Lung microvascular endothelial cell (primary cell): ENCODE results near the gene KBTBD3. TPM values are rescaled to one million over a fixed set of nuclear protein-coding genes. Genes with fewer than 3 reads are reported as not detected.
"Not testable (repeated sequence)": the region's sequence is repeated elsewhere in the genome, so short reads cannot be mapped to it uniquely, and the experiment has no call there.

Source experiments
- DNase-seq, 2 donors: peaks; one replicate each; pipeline versions ENCODE4 v3.0.0 to v3.0.0-alpha.2; 2010; ENCODE audit warnings: low read depth in 2 of 2
- total RNA-seq: library from RNA; depleted of rRNA; stranded (reverse); fragments of >200 nt; gene quantifications from 2 replicates; pipeline ENCODE4 v1.2.1, GENCODE V29; 2014

The KBTBD3 gene
- total RNA-seq, 1 donor from 2014 or later: 4.4 TPM

- no peak for DNase-seq
These were observed 65.7 kb downstream of the KBTBD3 start for GRCh38 chr11:106011481-106011880.

GRCh38 chr11:106003094-106003493 lies 74.1 kb downstream of the KBTBD3 start:
- DNase-seq: not testable (repeated sequence)

GRCh38 chr11:106001304-106002012 lies 75.7 kb downstream of the KBTBD3 start:
- DNase-seq: no peak

Other genes starting within 250 kb of the KBTBD3 start
- gene MSANTD4, start 55.1 kb downstream of the KBTBD3 start, total RNA-seq: 14.6 and 20.8 TPM in 2 replicates
- 33.1 and 37.7 TPM in 2 replicates for gene AASDHPPT, start 315 bp upstream of the KBTBD3 start, total RNA-seq